Panc1 (cell line): ENCODE data around the gene SLC27A1. TPM values are rescaled to one million over a fixed set of nuclear protein-coding genes. Genes with fewer than 3 reads are reported as not detected.

Experiments
- ATAC-seq: fragments of 200-7000 bp; cut with Tn5 transposase; 2 replicates; pipeline ENCODE4 v1.9.1; 2020; ENCODE audit warnings: mild to moderate bottlenecking, moderate library complexity
- BruUV-seq: library from RNA; stranded (reverse); fragments of 400-500 nt; replicated peaks from 2 replicates; lab custom pipeline; 2021; lab: Mats Ljungman, UMichigan
- CTCF ChIA-PET: fragments of 300-600 bp; sonication (Branson Sonifier 250); formaldehyde crosslinking; loops from one replicate; lab custom pipeline; 2022; ENCODE audit warnings: antibody characterized with exemption; lab: Charles Lee
- POLR2A ChIA-PET: fragments of 300-600 bp; sonication (Branson Sonifier 250); formaldehyde crosslinking; loops from one replicate; lab custom pipeline; 2022; ENCODE audit warnings: antibody characterized with exemption; lab: Charles Lee
- DNase-seq: peaks from one replicate; pipeline ENCODE4 v3.0.0-alpha.2; 2010; ENCODE audit warnings: low read depth, low spot score
- H3K27ac ChIP-seq: 2 replicates; pipeline ENCODE4 v1.5.1; 2011; ENCODE audit warnings: mild to moderate bottlenecking, low read length, inconsistent platforms
- H3K27me3 ChIP-seq: fragments of 200-500 bp; sonication (Bioruptor generic); 2 replicates; pipeline ENCODE4 v1.6.0; 2014; ENCODE audit warnings: low read length, inconsistent platforms; ENCODE audit not compliant: control insufficient read depth, insufficient read depth
- H3K36me3 ChIP-seq: fragments of 200-500 bp; sonication (Bioruptor generic); 2 replicates; pipeline ENCODE4 v1.5.1; 2014; ENCODE audit warnings: inconsistent platforms, mild to moderate bottlenecking, low read length, moderate library complexity; ENCODE audit not compliant: control insufficient read depth, insufficient read depth
- H3K4me1 ChIP-seq: 2 replicates; pipeline ENCODE4 v1.5.1; 2011; ENCODE audit warnings: inconsistent platforms, mild to moderate bottlenecking, low read length, moderate library complexity; ENCODE audit not compliant: control insufficient read depth, insufficient read depth
- H3K4me3 ChIP-seq, 2 experiments: 2 replicates each; pipeline ENCODE4 v1.5.1; 2011 to 2012; ENCODE audit warnings: low read depth in 2 of 2, low read length in 2 of 2, mild to moderate bottlenecking in 2 of 2, inconsistent platforms in 1 of 2, moderate library complexity in 1 of 2
- H3K9me3 ChIP-seq: fragments of 200-500 bp; sonication (Bioruptor generic); 2 replicates; pipeline ENCODE4 v1.5.1; 2014; ENCODE audit warnings: low read depth, mild to moderate bottlenecking, inconsistent platforms, low read length, moderate library complexity; ENCODE audit not compliant: control insufficient read depth, insufficient read depth
- CTCF ChIP-seq: fragments of 450-650 bp; IDR thresholded peaks from 2 replicates; pipeline ENCODE4 v1.5.1; 2017; ENCODE audit warnings: mild to moderate bottlenecking
- POLR2AphosphoS5 ChIP-seq: IDR thresholded peaks from 2 replicates; pipeline ENCODE4 v1.6.1; 2012; ENCODE audit warnings: mild to moderate bottlenecking, low read depth, low read length, moderate library complexity
- REST ChIP-seq, 2 experiments: IDR thresholded peaks; 2 replicates each; pipeline ENCODE4 v1.6.1; 2011 to 2012; ENCODE audit warnings: low read depth in 2 of 2, control low read depth in 1 of 2, low read length in 1 of 2, mild to moderate bottlenecking in 1 of 2, moderate library complexity in 1 of 2; ENCODE audit not compliant: insufficient read depth in 1 of 2
- SIN3A ChIP-seq: IDR thresholded peaks from 2 replicates; pipeline ENCODE4 v1.6.1; 2012; ENCODE audit warnings: low read depth, mild to moderate bottlenecking, low read length, moderate library complexity, borderline replicate concordance; ENCODE audit not compliant: insufficient read depth
- TCF7L2 ChIP-seq: IDR thresholded peaks from 2 replicates; pipeline ENCODE4 v1.6.1; 2011; ENCODE audit warnings: mild to moderate bottlenecking, low read depth, low read length, inconsistent platforms
- in situ Hi-C: cut with HindIII; loops from 2 replicates; pipeline ENCODE4 v1.10.0; 2016; ENCODE audit warnings: low sequenced_read_pairs, low pct_unique_long_range_greater_than_20kb
- intact Hi-C: fragments of 100-400 bp; cut with micrococcal nuclease; formaldehyde crosslinking; loops from one replicate; pipeline ENCODE4 v1.10.0; 2022; ENCODE audit not compliant: unreplicated experiment
- total RNA-seq: library from RNA; stranded (reverse); gene quantifications from one replicate; pipeline ENCODE4 v1.2.1, GENCODE V29; 2021; ENCODE audit not compliant: unreplicated experiment

Gene SLC27A1
- total RNA-seq, 1 experiment from 2014 or later, result 5.4 TPM

DNA sequence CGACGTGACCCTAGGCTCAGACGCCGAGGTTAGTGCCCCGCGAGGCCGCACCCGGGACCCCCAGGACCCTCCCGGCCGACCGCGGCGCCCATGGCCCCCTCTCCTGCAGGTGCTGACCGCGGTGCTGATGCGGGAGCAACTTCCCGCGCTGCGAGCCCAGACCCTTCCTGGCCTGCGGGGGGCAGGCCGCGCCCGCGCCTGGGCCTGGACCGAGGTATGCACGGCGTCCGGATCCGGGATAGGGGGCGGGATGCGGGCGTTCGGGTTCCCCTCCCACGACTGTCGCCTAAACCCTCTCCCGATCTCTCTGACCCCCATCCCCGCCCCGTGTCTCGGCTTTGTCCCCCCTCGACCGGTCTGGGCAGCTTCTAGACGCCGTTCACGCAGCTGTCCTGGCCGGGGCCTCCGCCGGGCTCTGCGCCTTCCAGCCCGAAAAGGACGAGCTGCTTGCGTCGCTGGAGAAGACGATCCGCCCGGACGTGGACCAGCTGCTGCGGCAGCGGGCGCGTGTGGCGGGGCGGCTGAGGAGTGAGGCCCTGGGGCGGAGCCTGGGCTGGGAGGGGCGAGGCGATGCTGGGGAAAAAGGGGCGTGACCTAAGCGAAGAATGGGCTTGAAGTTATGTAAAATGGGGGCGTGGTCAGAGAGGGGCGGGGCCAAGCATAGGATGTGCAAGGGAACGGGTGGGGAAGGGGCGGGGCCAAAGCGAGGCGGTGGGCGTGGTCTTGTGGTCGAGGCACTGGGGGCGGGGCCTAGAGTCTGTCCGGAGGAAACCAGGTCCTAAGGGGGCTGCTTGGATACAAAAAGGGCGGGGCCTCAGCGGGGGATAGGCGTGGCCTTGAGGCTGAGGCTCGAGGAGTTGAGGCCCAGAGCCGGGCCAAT, 69.2 kb downstream of the SLC27A1 start:
- H3K27me3 ChIP-seq, result no peaks in the 10 kb centered on the region
- BruUV-seq, result no TSS peak
- ChIA-PET POLR2A (no interaction called here), CTCF (no interaction called here)
- intact Hi-C loops (no loop called here), in situ Hi-C loops (no loop called here)
- DNase-seq (peak; percentile 63), ATAC-seq (peak; percentile 92)
- no peaks in the 10 kb centered on the region for H3K4me1 ChIP-seq
- TF ChIP-seq POLR2AphosphoS5 (no peak), REST (IDR thresholded peaks at IDR 0.05; ENCODE audit: insufficient read depth in 1 of 2, low read depth in 2 of 2, low read length in 1 of 2) (peak; percentile 85 to 92), CTCF (no peak; the same call in 1 of the 2 replicates), SIN3A (no peak)
- no peaks in the 10 kb centered on the region for H3K9me3 ChIP-seq
- H3K36me3 ChIP-seq, result no peaks in the 10 kb centered on the region
- peak overlapping the region; percentile 47 to 59 for H3K4me3 ChIP-seq
- no peak overlapping the region for H3K27ac ChIP-seq

- intact Hi-C loops, result no loop called here
Measured at GRCh38 chr19:17540174-17540573, 69.8 kb downstream of the SLC27A1 start.

GRCh38 chr19:17541184-17541759, 70.9 kb downstream of the SLC27A1 start:
- Histone ChIP-seq H3K4me3 (no peak overlapping the region), H3K27me3 (no peaks in the 10 kb centered on the region), H3K4me1 (no peaks in the 10 kb centered on the region), H3K27ac (no peak overlapping the region), H3K9me3 (no peaks in the 10 kb centered on the region), H3K36me3 (no peaks in the 10 kb centered on the region)
- no TSS peak for BruUV-seq
- POLR2A ChIA-PET, result no interaction called here
- ATAC-seq (no peak), DNase-seq (no peak)
- CTCF ChIA-PET, result no interaction called here
- in situ Hi-C loops (no loop called here), intact Hi-C loops (no loop called here)
- TF ChIP-seq TCF7L2 (no peak), REST (IDR thresholded peaks at IDR 0.05; ENCODE audit: insufficient read depth in 1 of 2, low read depth in 2 of 2, low read length in 1 of 2) (no peak), SIN3A (no peak), POLR2AphosphoS5 (no peak), CTCF (no peak)

More at GRCh38 chr19:17540174-17540573, 69.8 kb downstream of the SLC27A1 start:
- no peak overlapping the region for H3K4me3 ChIP-seq
- H3K27ac ChIP-seq, result no peak overlapping the region
- ATAC-seq (no peak), DNase-seq (no peak)
- no TSS peak for BruUV-seq
- H3K36me3 ChIP-seq, result no peaks in the 10 kb centered on the region
- H3K4me1 ChIP-seq, result no peaks in the 10 kb centered on the region
- in situ Hi-C loops, result no loop called here
- no peaks in the 10 kb centered on the region for H3K9me3 ChIP-seq
- no peaks in the 10 kb centered on the region for H3K27me3 ChIP-seq
- CTCF ChIA-PET, result no interaction called here
- POLR2A ChIA-PET, result no interaction called here
- TF ChIP-seq POLR2AphosphoS5, result no peak
